H9 (cell line): Measurements from ENCODE around the gene PCNX3. TPM values are rescaled to one million over a fixed set of nuclear protein-coding genes. Genes with fewer than 3 reads are reported as not detected.
A peak's percentile ranks its signal among the peaks of the same experiment; 100 is the strongest.

ENCODE experiments used
- DNase-seq: peaks from one replicate; pipeline ENCODE4 v3.0.0-alpha.2; 2017
- H2AFZ ChIP-seq: one replicate; pipeline ENCODE4 v1.6.1; 2013; ENCODE audit warnings: mild to moderate bottlenecking, low read length, control low read depth, moderate library complexity
- H2AK5ac ChIP-seq: 2 replicates; pipeline ENCODE4 v1.6.1; 2013; ENCODE audit warnings: low read length, control low read depth, mixed read lengths; ENCODE audit not compliant: insufficient read length
- H2BK120ac ChIP-seq: one replicate; pipeline ENCODE4 v1.6.1; 2013; ENCODE audit warnings: low read depth, mild to moderate bottlenecking, low read length, control low read depth, inconsistent platforms; ENCODE audit not compliant: poor library complexity, severe bottlenecking
- H2BK12ac ChIP-seq: 2 replicates; pipeline ENCODE4 v1.6.1; 2013; ENCODE audit warnings: low read length, control low read depth, mixed read lengths, low read depth; ENCODE audit not compliant: insufficient read length
- H2BK15ac ChIP-seq: 2 replicates; pipeline ENCODE4 v1.6.1; 2013; ENCODE audit warnings: low read depth, low read length, control low read depth
- H2BK20ac ChIP-seq: one replicate; pipeline ENCODE4 v1.6.1; 2013; ENCODE audit warnings: low read depth, mild to moderate bottlenecking, low read length, control low read depth, inconsistent platforms; ENCODE audit not compliant: poor library complexity, severe bottlenecking
- H2BK5ac ChIP-seq: 2 replicates; pipeline ENCODE4 v1.6.1; 2013; ENCODE audit warnings: low read length, control low read depth, mixed read lengths; ENCODE audit not compliant: insufficient read length
- H3K14ac ChIP-seq: 2 replicates; pipeline ENCODE4 v1.6.1; 2013; ENCODE audit warnings: low read length, control low read depth; ENCODE audit not compliant: insufficient read depth
- H3K18ac ChIP-seq: 2 replicates; pipeline ENCODE4 v1.6.1; 2013; ENCODE audit warnings: low read depth, mild to moderate bottlenecking, mixed read lengths, low read length, control low read depth; ENCODE audit not compliant: insufficient read length
- H3K23ac ChIP-seq: 2 replicates; pipeline ENCODE4 v1.6.1; 2013; ENCODE audit warnings: low read length, control low read depth, mixed read lengths, low read depth; ENCODE audit not compliant: insufficient read length
- H3K23me2 ChIP-seq: 2 replicates; pipeline ENCODE4 v1.6.1; 2013; ENCODE audit warnings: low read depth, mild to moderate bottlenecking, mixed read lengths, low read length, control low read depth; ENCODE audit not compliant: insufficient read length, poor library complexity, severe bottlenecking
- H3K27ac ChIP-seq: 2 replicates; pipeline ENCODE4 v1.5.1; 2013; ENCODE audit warnings: low read length, control low read depth, mixed read lengths, low read depth; ENCODE audit not compliant: insufficient read length
- H3K27me3 ChIP-seq: 2 replicates; pipeline ENCODE4 v1.6.1; 2013; ENCODE audit warnings: low read length, control low read depth, inconsistent platforms; ENCODE audit not compliant: insufficient read depth
- H3K4ac ChIP-seq: 2 replicates; pipeline ENCODE4 v1.6.1; 2013; ENCODE audit warnings: low read depth, mild to moderate bottlenecking, control low read depth, inconsistent platforms, low read length, moderate library complexity
- H3K4me1 ChIP-seq: 2 replicates; pipeline ENCODE4 v1.6.1; 2013; ENCODE audit warnings: low read length, control low read depth, inconsistent platforms; ENCODE audit not compliant: insufficient read depth
- H3K4me2 ChIP-seq: 2 replicates; pipeline ENCODE4 v1.6.1; 2013; ENCODE audit warnings: low read length, control low read depth, mixed read lengths; ENCODE audit not compliant: insufficient read length, insufficient read depth
- H3K56ac ChIP-seq: 2 replicates; pipeline ENCODE4 v1.6.1; 2013; ENCODE audit warnings: low read depth, mild to moderate bottlenecking, mixed read lengths, low read length, control low read depth; ENCODE audit not compliant: insufficient read length
- H3K79me1 ChIP-seq: 2 replicates; pipeline ENCODE4 v1.6.1; 2013; ENCODE audit warnings: low read depth, mild to moderate bottlenecking, moderate library complexity, low read length, control low read depth, inconsistent platforms; ENCODE audit not compliant: insufficient read depth, poor library complexity, severe bottlenecking
- H3K79me2 ChIP-seq: 2 replicates; pipeline ENCODE4 v1.6.1; 2013; ENCODE audit warnings: low read length, control low read depth, inconsistent platforms; ENCODE audit not compliant: insufficient read depth
- H3K9ac ChIP-seq: 2 replicates; pipeline ENCODE4 v1.6.1; 2013; ENCODE audit warnings: low read length, control low read depth, mixed read lengths; ENCODE audit not compliant: insufficient read length; ENCODE audit errors: extremely low read depth
- H3K9me3 ChIP-seq: one replicate; pipeline ENCODE4 v1.6.1; 2013; ENCODE audit warnings: low read depth, low read length, inconsistent platforms; ENCODE audit not compliant: control insufficient read depth
- H3T11ph ChIP-seq: one replicate; pipeline ENCODE4 v1.6.1; 2013; ENCODE audit warnings: mild to moderate bottlenecking, low read length, control low read depth, inconsistent platforms
- H4K20me1 ChIP-seq: one replicate; pipeline ENCODE4 v1.6.1; 2013; ENCODE audit not compliant: control insufficient read depth, insufficient read length, insufficient read depth
- H4K5ac ChIP-seq: 2 replicates; pipeline ENCODE4 v1.6.1; 2013; ENCODE audit warnings: low read depth, mild to moderate bottlenecking, mixed read lengths, low read length, control low read depth; ENCODE audit not compliant: insufficient read length
- H4K8ac ChIP-seq: replicated peaks from 2 replicates; pipeline ENCODE4 v1.6.1; 2013; ENCODE audit warnings: low read length, control low read depth, mixed read lengths, low read depth; ENCODE audit not compliant: insufficient read length
- H4K91ac ChIP-seq: 2 replicates; pipeline ENCODE4 v1.6.1; 2013; ENCODE audit warnings: low read depth, mild to moderate bottlenecking, moderate library complexity, mixed read lengths, low read length, control low read depth; ENCODE audit not compliant: insufficient read length
- H3K27ac Mint-ChIP-seq, 3 experiments: 2 replicates in 2 of 3; 3 replicates in 1 of 3; pipeline ENCODE4 v1.8.0; 2020 to 2021; ENCODE audit warnings: mixed read lengths in 3 of 3, mild to moderate bottlenecking in 1 of 3, moderate library complexity in 1 of 3
- H3K27me3 Mint-ChIP-seq: 2 replicates; pipeline ENCODE4 v1.8.0; 2021; ENCODE audit warnings: low read depth, mild to moderate bottlenecking, moderate library complexity, mixed read lengths
- H3K36me3 Mint-ChIP-seq, 3 experiments: 2 replicates in 2 of 3; 3 replicates in 1 of 3; pipeline ENCODE4 v1.8.0; 2020 to 2021; ENCODE audit warnings: low read depth in 3 of 3, mixed read lengths in 3 of 3; ENCODE audit not compliant: insufficient read depth in 1 of 3
- H3K4me1 Mint-ChIP-seq, 2 experiments: 2 replicates each; pipeline ENCODE4 v1.8.0; 2020; ENCODE audit warnings: mixed read lengths in 2 of 2
- H3K4me3 Mint-ChIP-seq, 2 experiments: 2 replicates in 1 of 2; 3 replicates in 1 of 2; pipeline ENCODE4 v1.8.0; 2020 to 2021; ENCODE audit warnings: mild to moderate bottlenecking in 2 of 2, mixed read lengths in 2 of 2, moderate library complexity in 1 of 2
- H3K9me3 Mint-ChIP-seq, 2 experiments: 2 replicates in 1 of 2; 3 replicates in 1 of 2; pipeline ENCODE4 v1.8.0; 2020; ENCODE audit warnings: mild to moderate bottlenecking in 2 of 2, mixed read lengths in 2 of 2, moderate library complexity in 1 of 2
- WGBS: extraction: QIAGEN DNeasy Blood & Tissue Kit; methylation state at CpG from one replicate; pipeline ENCODE4 v1.1.7; 2013; ENCODE audit warnings: missing lambda C conversion rate, low lambda C conversion rate, mixed read lengths; ENCODE audit not compliant: insufficient read length; ENCODE audit errors: extremely low coverage; 5-methylcytosine and 5-hydroxymethylcytosine counted together
- total RNA-seq: library from RNA; stranded (reverse); gene quantifications from 2 replicates; pipeline ENCODE4 v1.2.1, GENCODE V29; 2021
- TF ChIP-seq, protein P1 (sequence below): fragments of 200-600 bp; sonication (generic); conservative IDR thresholded peaks from 3 replicates; pipeline ENCODE4 v1.8.0; 2021; ENCODE audit warnings: antibody characterized with exemption, mild to moderate bottlenecking

Gene PCNX3
- total RNA-seq, 1 experiment from 2014 or later = 50.5 TPM

DNA sequence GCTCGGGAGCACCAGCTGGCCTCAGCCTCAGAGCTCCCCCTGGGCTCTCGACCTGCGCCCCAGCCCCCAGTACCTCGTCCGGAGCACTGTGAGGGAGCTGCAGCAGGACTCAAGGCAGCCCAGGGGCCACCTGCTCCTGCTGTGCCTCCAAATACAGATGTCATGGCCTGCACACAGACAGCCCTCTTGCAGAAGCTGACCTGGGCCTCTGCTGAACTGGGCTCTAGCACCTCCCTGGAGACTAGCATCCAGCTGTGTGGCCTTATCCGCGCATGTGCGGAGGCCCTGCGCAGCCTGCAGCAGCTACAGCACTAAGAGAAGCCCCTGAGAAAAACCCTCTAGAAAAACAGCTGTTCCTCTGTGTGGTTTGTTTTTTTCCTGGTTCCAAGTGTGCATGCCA, 44.2 kb upstream of the PCNX3 start:
- H2BK120ac ChIP-seq = no peak overlapping the region
- no peaks in the 10 kb centered on the region for H4K20me1 ChIP-seq
- H3K9me3 Mint-ChIP-seq = no peaks in the 10 kb centered on the region; a peak in 1 of 5 replicates
- no CpG with 5 or more reads among the region's 9 CpGs for WGBS
- H3K56ac ChIP-seq = no peak overlapping the region
- H3K27ac Mint-ChIP-seq = no peak overlapping the region; a peak in 1 of 7 replicates
- H3K4me2 ChIP-seq = peak overlapping the region; percentile 78
- no peak overlapping the region for H4K91ac ChIP-seq
- H3K4me3 Mint-ChIP-seq = peak overlapping the region; percentile 99
- TF ChIP-seq, protein P1, sequence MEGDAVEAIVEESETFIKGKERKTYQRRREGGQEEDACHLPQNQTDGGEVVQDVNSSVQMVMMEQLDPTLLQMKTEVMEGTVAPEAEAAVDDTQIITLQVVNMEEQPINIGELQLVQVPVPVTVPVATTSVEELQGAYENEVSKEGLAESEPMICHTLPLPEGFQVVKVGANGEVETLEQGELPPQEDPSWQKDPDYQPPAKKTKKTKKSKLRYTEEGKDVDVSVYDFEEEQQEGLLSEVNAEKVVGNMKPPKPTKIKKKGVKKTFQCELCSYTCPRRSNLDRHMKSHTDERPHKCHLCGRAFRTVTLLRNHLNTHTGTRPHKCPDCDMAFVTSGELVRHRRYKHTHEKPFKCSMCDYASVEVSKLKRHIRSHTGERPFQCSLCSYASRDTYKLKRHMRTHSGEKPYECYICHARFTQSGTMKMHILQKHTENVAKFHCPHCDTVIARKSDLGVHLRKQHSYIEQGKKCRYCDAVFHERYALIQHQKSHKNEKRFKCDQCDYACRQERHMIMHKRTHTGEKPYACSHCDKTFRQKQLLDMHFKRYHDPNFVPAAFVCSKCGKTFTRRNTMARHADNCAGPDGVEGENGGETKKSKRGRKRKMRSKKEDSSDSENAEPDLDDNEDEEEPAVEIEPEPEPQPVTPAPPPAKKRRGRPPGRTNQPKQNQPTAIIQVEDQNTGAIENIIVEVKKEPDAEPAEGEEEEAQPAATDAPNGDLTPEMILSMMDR = no peak
- no peak overlapping the region for H4K5ac ChIP-seq
- no peak overlapping the region for H2AK5ac ChIP-seq
- no peak for DNase-seq
- H3K27me3 ChIP-seq = peaks cover 6% of the 10 kb centered on the region; the same call in 1 of the 2 replicates
- no peaks in the 10 kb centered on the region; the same call in 1 of the 2 replicates for H3K79me2 ChIP-seq
- no peak overlapping the region for H2BK20ac ChIP-seq
- no peak overlapping the region for H4K8ac ChIP-seq
- no peak overlapping the region for H2BK5ac ChIP-seq
- H3K23me2 ChIP-seq = peaks cover 25% of the 10 kb centered on the region
- H3K4me1 Mint-ChIP-seq = peaks cover 34 to 50% of the 10 kb centered on the region in 2 experiments
- peaks cover 15% of the 10 kb centered on the region for H3K27me3 Mint-ChIP-seq
- H3K9ac ChIP-seq = no peak overlapping the region
- H2BK15ac ChIP-seq = no peak overlapping the region
- H3K18ac ChIP-seq = no peak overlapping the region
- H3K79me1 ChIP-seq = peaks cover 4% of the 10 kb centered on the region
- no peak overlapping the region for H3K4ac ChIP-seq
- no peaks in the 10 kb centered on the region; the same call in 1 of the 2 replicates for H3K4me1 ChIP-seq
- no peak overlapping the region for H3K14ac ChIP-seq
- H3K36me3 Mint-ChIP-seq = peaks cover 6 to 14% (median 9%) of the 10 kb centered on the region in 3 experiments; a peak in 6 of 7 replicates
- H2BK12ac ChIP-seq = no peak overlapping the region
- no peak overlapping the region for H3K27ac ChIP-seq
- no peak overlapping the region for H2AFZ ChIP-seq
- H3K9me3 ChIP-seq = no peaks in the 10 kb centered on the region
- no peak overlapping the region for H3T11ph ChIP-seq
- H3K23ac ChIP-seq = no peak overlapping the region
